HepG2 (cell line): ENCODE measurements around the gene PKP4. TPM values are rescaled to one million over a fixed set of nuclear protein-coding genes. Genes with fewer than 3 reads are reported as not detected.

Source experiments
- CCDC6 ChIP-seq: sonication (generic); formaldehyde crosslinking; IDR thresholded peaks from 2 replicates; pipeline ENCODE4 v1.8.1; 2022; ENCODE audit warnings: mild to moderate bottlenecking, missing genetic modification reagents, moderate library complexity
- ELF3 ChIP-seq: IDR thresholded peaks from 2 replicates; pipeline ENCODE4 v1.6.1; 2016; ENCODE audit warnings: missing genetic modification reagents, missing compliant biosample characterization
- EZH2 ChIP-seq: conservative IDR thresholded peaks from 2 replicates; pipeline ENCODE4 v1.6.1; 2012; ENCODE audit warnings: mild to moderate bottlenecking, low read depth, low read length, moderate library complexity
- MZF1 ChIP-seq: sonication (generic); formaldehyde crosslinking; IDR thresholded peaks from 2 replicates; pipeline ENCODE4 v1.8.1; 2023; ENCODE audit warnings: mild to moderate bottlenecking, missing genetic modification reagents, borderline replicate concordance
- NFRKB ChIP-seq: fragments of 450-650 bp; IDR thresholded peaks from 2 replicates; pipeline ENCODE4 v1.6.1; 2017
- NR2F1 ChIP-seq, 2 experiments: fragments of 450-650 bp in 1 of 2; formaldehyde crosslinking in 1 of 2; IDR thresholded peaks; 2 replicates each; pipeline versions ENCODE4 v1.5.0 to v1.6.1; 2016 to 2020; ENCODE audit warnings: mild to moderate bottlenecking in 1 of 2, missing compliant biosample characterization in 1 of 2, missing genetic modification reagents in 1 of 2, moderate library complexity in 1 of 2
- REL ChIP-seq: sonication (generic); formaldehyde crosslinking; conservative IDR thresholded peaks from 2 replicates; pipeline ENCODE4 v1.8.0; 2022; ENCODE audit warnings: mild to moderate bottlenecking, missing genetic modification reagents, moderate library complexity
- SAP130 ChIP-seq: IDR thresholded peaks from 2 replicates; pipeline ENCODE4 v1.6.1; 2016; ENCODE audit warnings: low read depth
- ZMYM3 ChIP-seq: sonication (generic); formaldehyde crosslinking; IDR thresholded peaks from 2 replicates; pipeline ENCODE4 v1.5.1; 2020; ENCODE audit warnings: mild to moderate bottlenecking, missing genetic modification reagents
- ZNF382 ChIP-seq: sonication (generic); formaldehyde crosslinking; IDR thresholded peaks from 2 replicates; pipeline ENCODE4 v1.5.0; 2020; ENCODE audit warnings: missing genetic modification reagents, mild to moderate bottlenecking, borderline replicate concordance
- ZNF441 ChIP-seq: sonication (generic); formaldehyde crosslinking; IDR thresholded peaks from 2 replicates; pipeline ENCODE4 v1.7.0; 2021; ENCODE audit warnings: missing genetic modification reagents, borderline replicate concordance
- ZNF562 ChIP-seq: sonication (generic); formaldehyde crosslinking; IDR thresholded peaks from 2 replicates; pipeline ENCODE4 v1.8.0; 2022; ENCODE audit warnings: missing genetic modification reagents, borderline replicate concordance
- polyA plus RNA-seq, 8 experiments: library from polyadenylated mRNA; depleted of rRNA in 3 of 8; stranded (reverse) in 7 of 8; unstranded in 1 of 8; fragments of >200 nt; fragmentation: Illumina TruSeq in 4 of 8; extraction: Trizol in 4 of 8; gene quantifications; 2 replicates each; pipeline versions ENCODE4 v1.2.1 to v1.2.3, GENCODE V29; 2011 to 2016; ENCODE audit warnings: low read depth in 4 of 8, missing spikeins in 1 of 8, mixed read lengths in 1 of 8; ENCODE audit not compliant: insufficient read depth in 1 of 8
- total RNA-seq, 5 experiments: library from RNA; depleted of rRNA; stranded (reverse); fragments of >200 nt; fragmentation: Illumina TruSeq; extraction: Trizol; gene quantifications; 2 replicates each; pipeline ENCODE4 v1.2.3, GENCODE V29; 2016; ENCODE audit warnings: low read depth in 1 of 5
- TF ChIP-seq, protein P1 (sequence below): sonication (generic); formaldehyde crosslinking; IDR thresholded peaks from 2 replicates; pipeline ENCODE4 v1.4.0; 2020; ENCODE audit warnings: mild to moderate bottlenecking, missing genetic modification reagents, borderline replicate concordance
- TF ChIP-seq, protein P2 (sequence below): sonication (generic); formaldehyde crosslinking; IDR thresholded peaks from 2 replicates; pipeline ENCODE4 v1.5.0; 2020; ENCODE audit warnings: mild to moderate bottlenecking, missing genetic modification reagents, borderline replicate concordance
- TF ChIP-seq, protein P3 (sequence below): sonication (generic); formaldehyde crosslinking; IDR thresholded peaks from 2 replicates; pipeline ENCODE4 v1.5.0; 2020; ENCODE audit warnings: mild to moderate bottlenecking, missing genetic modification reagents
- TF ChIP-seq, protein P4 (sequence below): sonication (generic); formaldehyde crosslinking; IDR thresholded peaks from 2 replicates; pipeline ENCODE4 v1.8.1; 2023; ENCODE audit warnings: mild to moderate bottlenecking, moderate library complexity, missing genetic modification reagents

PKP4 gene
- total and polyA plus RNA-seq, 2 of the 13 experiments (the other 11 are each of a cell fraction or from before 2014, with no cell fraction given): 80.9 to 90.5 TPM

DNA sequence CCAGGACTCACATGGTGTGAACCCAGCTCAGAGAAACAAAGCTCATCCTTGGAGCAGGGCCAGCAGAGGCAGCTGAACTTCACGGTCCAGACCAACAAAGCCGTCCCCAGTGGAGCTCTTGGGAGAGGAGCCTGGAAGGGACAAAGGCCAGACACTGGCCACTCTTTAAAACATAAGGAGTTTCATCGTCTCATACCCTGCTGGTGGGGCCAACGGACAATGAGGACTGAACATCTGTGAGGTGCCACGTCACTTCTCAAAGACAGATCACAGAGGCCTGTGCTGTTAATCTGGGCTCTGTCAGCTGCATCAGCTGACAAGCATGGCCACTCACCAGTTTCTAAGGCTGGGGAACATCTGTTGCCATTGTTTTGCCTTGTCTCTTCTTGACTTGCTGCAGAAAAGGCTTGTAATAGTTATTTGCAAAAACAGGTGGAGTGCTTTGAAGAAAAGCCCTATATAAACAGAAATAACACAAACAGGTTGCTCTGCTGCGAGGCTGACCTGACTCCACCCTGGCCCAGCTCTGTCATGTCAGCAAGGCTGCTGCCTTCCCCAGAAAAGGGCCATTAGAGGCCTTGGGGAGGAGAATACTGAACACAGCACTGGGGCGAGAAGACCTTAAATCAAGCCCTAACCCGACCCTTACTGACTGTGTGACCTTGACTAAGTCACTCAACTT, 270.3 kb downstream of the PKP4 start (continued):
- TF ChIP-seq, protein P1, sequence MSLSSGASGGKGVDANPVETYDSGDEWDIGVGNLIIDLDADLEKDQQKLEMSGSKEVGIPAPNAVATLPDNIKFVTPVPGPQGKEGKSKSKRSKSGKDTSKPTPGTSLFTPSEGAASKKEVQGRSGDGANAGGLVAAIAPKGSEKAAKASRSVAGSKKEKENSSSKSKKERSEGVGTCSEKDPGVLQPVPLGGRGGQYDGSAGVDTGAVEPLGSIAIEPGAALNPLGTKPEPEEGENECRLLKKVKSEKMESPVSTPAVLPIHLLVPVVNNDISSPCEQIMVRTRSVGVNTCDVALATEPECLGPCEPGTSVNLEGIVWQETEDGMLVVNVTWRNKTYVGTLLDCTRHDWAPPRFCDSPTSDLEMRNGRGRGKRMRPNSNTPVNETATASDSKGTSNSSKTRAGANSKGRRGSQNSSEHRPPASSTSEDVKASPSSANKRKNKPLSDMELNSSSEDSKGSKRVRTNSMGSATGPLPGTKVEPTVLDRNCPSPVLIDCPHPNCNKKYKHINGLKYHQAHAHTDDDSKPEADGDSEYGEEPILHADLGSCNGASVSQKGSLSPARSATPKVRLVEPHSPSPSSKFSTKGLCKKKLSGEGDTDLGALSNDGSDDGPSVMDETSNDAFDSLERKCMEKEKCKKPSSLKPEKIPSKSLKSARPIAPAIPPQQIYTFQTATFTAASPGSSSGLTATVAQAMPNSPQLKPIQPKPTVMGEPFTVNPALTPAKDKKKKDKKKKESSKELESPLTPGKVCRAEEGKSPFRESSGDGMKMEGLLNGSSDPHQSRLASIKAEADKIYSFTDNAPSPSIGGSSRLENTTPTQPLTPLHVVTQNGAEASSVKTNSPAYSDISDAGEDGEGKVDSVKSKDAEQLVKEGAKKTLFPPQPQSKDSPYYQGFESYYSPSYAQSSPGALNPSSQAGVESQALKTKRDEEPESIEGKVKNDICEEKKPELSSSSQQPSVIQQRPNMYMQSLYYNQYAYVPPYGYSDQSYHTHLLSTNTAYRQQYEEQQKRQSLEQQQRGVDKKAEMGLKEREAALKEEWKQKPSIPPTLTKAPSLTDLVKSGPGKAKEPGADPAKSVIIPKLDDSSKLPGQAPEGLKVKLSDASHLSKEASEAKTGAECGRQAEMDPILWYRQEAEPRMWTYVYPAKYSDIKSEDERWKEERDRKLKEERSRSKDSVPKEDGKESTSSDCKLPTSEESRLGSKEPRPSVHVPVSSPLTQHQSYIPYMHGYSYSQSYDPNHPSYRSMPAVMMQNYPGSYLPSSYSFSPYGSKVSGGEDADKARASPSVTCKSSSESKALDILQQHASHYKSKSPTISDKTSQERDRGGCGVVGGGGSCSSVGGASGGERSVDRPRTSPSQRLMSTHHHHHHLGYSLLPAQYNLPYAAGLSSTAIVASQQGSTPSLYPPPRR (CRISPR knock-in tag): no peak
- TF ChIP-seq NFRKB (no peak), REL (CRISPR knock-in tag) (no peak), SAP130 (CRISPR knock-in tag) (peak; percentile 25; the same call in 1 of the 2 replicates), ZNF382 (CRISPR knock-in tag) (no peak), EZH2 (no peak), ZMYM3 (CRISPR knock-in tag) (no peak), MZF1 (CRISPR knock-in tag) (no peak), NR2F1 (CRISPR knock-in tag; IDR thresholded peaks at IDR 0.05) (no peak), ELF3 (CRISPR knock-in tag) (no peak), ZNF562 (CRISPR knock-in tag) (no peak), CCDC6 (CRISPR knock-in tag) (no peak), ZNF441 (no peak)
- TF ChIP-seq, protein P2, sequence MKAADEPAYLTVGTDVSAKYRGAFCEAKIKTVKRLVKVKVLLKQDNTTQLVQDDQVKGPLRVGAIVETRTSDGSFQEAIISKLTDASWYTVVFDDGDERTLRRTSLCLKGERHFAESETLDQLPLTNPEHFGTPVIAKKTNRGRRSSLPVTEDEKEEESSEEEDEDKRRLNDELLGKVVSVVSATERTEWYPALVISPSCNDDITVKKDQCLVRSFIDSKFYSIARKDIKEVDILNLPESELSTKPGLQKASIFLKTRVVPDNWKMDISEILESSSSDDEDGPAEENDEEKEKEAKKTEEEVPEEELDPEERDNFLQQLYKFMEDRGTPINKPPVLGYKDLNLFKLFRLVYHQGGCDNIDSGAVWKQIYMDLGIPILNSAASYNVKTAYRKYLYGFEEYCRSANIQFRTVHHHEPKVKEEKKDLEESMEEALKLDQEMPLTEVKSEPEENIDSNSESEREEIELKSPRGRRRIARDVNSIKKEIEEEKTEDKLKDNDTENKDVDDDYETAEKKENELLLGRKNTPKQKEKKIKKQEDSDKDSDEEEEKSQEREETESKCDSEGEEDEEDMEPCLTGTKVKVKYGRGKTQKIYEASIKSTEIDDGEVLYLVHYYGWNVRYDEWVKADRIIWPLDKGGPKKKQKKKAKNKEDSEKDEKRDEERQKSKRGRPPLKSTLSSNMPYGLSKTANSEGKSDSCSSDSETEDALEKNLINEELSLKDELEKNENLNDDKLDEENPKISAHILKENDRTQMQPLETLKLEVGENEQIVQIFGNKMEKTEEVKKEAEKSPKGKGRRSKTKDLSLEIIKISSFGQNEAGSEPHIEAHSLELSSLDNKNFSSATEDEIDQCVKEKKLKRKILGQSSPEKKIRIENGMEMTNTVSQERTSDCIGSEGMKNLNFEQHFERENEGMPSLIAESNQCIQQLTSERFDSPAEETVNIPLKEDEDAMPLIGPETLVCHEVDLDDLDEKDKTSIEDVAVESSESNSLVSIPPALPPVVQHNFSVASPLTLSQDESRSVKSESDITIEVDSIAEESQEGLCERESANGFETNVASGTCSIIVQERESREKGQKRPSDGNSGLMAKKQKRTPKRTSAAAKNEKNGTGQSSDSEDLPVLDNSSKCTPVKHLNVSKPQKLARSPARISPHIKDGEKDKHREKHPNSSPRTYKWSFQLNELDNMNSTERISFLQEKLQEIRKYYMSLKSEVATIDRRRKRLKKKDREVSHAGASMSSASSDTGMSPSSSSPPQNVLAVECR (CRISPR knock-in tag): 0 out of 2 replicates have a peak, but pooled peaks have one; percentile 28
- TF ChIP-seq, protein P3, sequence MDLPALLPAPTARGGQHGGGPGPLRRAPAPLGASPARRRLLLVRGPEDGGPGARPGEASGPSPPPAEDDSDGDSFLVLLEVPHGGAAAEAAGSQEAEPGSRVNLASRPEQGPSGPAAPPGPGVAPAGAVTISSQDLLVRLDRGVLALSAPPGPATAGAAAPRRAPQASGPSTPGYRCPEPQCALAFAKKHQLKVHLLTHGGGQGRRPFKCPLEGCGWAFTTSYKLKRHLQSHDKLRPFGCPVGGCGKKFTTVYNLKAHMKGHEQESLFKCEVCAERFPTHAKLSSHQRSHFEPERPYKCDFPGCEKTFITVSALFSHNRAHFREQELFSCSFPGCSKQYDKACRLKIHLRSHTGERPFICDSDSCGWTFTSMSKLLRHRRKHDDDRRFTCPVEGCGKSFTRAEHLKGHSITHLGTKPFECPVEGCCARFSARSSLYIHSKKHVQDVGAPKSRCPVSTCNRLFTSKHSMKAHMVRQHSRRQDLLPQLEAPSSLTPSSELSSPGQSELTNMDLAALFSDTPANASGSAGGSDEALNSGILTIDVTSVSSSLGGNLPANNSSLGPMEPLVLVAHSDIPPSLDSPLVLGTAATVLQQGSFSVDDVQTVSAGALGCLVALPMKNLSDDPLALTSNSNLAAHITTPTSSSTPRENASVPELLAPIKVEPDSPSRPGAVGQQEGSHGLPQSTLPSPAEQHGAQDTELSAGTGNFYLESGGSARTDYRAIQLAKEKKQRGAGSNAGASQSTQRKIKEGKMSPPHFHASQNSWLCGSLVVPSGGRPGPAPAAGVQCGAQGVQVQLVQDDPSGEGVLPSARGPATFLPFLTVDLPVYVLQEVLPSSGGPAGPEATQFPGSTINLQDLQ (CRISPR knock-in tag): no peak
- TF ChIP-seq, protein P4, sequence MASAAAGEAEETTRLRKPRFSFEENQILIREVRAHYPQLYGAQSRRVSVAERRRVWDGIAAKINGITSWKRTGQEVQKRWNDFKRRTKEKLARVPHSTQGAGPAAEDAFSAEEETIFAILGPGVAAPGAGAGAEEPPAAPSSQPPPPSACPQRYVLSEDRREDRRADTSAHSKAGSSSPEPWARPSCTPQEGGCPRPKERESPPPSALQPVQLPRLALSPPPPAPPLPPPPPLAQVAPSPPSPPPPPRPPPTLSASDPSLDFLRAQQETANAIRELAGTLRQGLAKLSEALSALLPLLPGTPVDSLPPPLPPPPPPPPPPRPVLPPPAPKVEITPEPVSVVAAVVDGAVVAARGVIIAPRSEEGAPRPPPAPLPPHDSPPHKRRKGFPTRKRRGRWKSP (CRISPR knock-in tag): no peak
